Type B pancreatic cell (in vitro differentiated cells): ENCODE measurements around the gene AGMO. TPM values are rescaled to one million over a fixed set of nuclear protein-coding genes. Genes with fewer than 3 reads are reported as not detected.

Experiments used
- DNase-seq: peaks from one replicate; pipeline ENCODE4 v3.0.0; 2021; ENCODE audit warnings: mixed read lengths; ENCODE audit not compliant: unreplicated experiment; ENCODE audit errors: extremely low spot score
- H3K27ac Mint-ChIP-seq: 2 replicates; pipeline ENCODE4 v1.8.0; 2021; ENCODE audit warnings: mild to moderate bottlenecking, mixed read lengths
- H3K27me3 Mint-ChIP-seq: 2 replicates; pipeline ENCODE4 v1.8.0; 2021; ENCODE audit warnings: mixed read lengths
- H3K36me3 Mint-ChIP-seq: 2 replicates; pipeline ENCODE4 v1.8.0; 2021; ENCODE audit warnings: mixed read lengths
- H3K4me1 Mint-ChIP-seq: one replicate; pipeline ENCODE4 v1.8.0; 2021; ENCODE audit warnings: mixed read lengths; ENCODE audit not compliant: unreplicated experiment
- H3K4me3 Mint-ChIP-seq: 2 replicates; pipeline ENCODE4 v1.8.0; 2021; ENCODE audit warnings: mild to moderate bottlenecking, mixed read lengths
- H3K9me3 Mint-ChIP-seq: 2 replicates; pipeline ENCODE4 v1.8.0; 2021; ENCODE audit warnings: mixed read lengths
- CTCF ChIP-seq: fragments of 200-600 bp; sonication (generic); conservative IDR thresholded peaks from 2 replicates; pipeline ENCODE4 v1.5.0; 2021; ENCODE audit warnings: antibody characterized with exemption, mild to moderate bottlenecking
- total RNA-seq: library from RNA; stranded (reverse); gene quantifications from 2 replicates; pipeline ENCODE4 v1.2.1, GENCODE V29; 2021; ENCODE audit warnings: low replicate concordance

The AGMO gene
- total RNA-seq, 1 donor from 2014 or later, result 0.41 TPM

GRCh38 chr7:15580604-15581351 lies 19.0 kb upstream of the AGMO start:
- Mint-ChIP-seq H3K27ac (no peak overlapping the region), H3K9me3 (peaks cover 7% of the 10 kb centered on the region), H3K4me3 (no peak overlapping the region), H3K27me3 (no peaks in the 10 kb centered on the region), H3K4me1 (peaks cover 6% of the 10 kb centered on the region), H3K36me3 (no peaks in the 10 kb centered on the region)
- no peak for DNase-seq
- no peak for TF ChIP-seq CTCF

- Mint-ChIP-seq H3K36me3 (no peaks in the 10 kb centered on the region), H3K27ac (no peak overlapping the region), H3K27me3 (no peaks in the 10 kb centered on the region), H3K9me3 (peaks cover 7% of the 10 kb centered on the region), H3K4me1 (peaks cover 6% of the 10 kb centered on the region), H3K4me3 (no peak overlapping the region)
- DNase-seq, result no peak
- no peak for TF ChIP-seq CTCF
Measured at GRCh38 chr7:15577600-15577999, 15.8 kb upstream of the AGMO start.

- no peak overlapping the region for H3K27ac Mint-ChIP-seq
- no peak overlapping the region for H3K4me3 Mint-ChIP-seq
- no peaks in the 10 kb centered on the region for H3K4me1 Mint-ChIP-seq
- no peaks in the 10 kb centered on the region for H3K9me3 Mint-ChIP-seq
- no peak for TF ChIP-seq CTCF
- no peaks in the 10 kb centered on the region for H3K36me3 Mint-ChIP-seq
- H3K27me3 Mint-ChIP-seq, result no peaks in the 10 kb centered on the region
- no peak for DNase-seq
Measured at GRCh38 chr7:15571301-15571878, 9.6 kb upstream of the AGMO start.

- DNase-seq, result no peak
- Mint-ChIP-seq H3K4me3 (no peak overlapping the region), H3K9me3 (no peaks in the 10 kb centered on the region), H3K27me3 (no peaks in the 10 kb centered on the region), H3K36me3 (no peaks in the 10 kb centered on the region), H3K27ac (no peak overlapping the region), H3K4me1 (no peaks in the 10 kb centered on the region)
- no peak for TF ChIP-seq CTCF
Measured at GRCh38 chr7:15567652-15568051, 5.8 kb upstream of the AGMO start.

- Mint-ChIP-seq H3K36me3 (no peaks in the 10 kb centered on the region), H3K4me1 (peaks cover under 1% of the 10 kb centered on the region), H3K9me3 (no peaks in the 10 kb centered on the region), H3K27ac (no peak overlapping the region), H3K27me3 (no peaks in the 10 kb centered on the region), H3K4me3 (no peak overlapping the region)
- DNase-seq, result no peak
- no peak for TF ChIP-seq CTCF
Measured at GRCh38 chr7:15567036-15567435, 5.2 kb upstream of the AGMO start.
